ENCODE measurements around the gene ITGAL. TPM values are rescaled to one million over a fixed set of nuclear protein-coding genes. Genes with fewer than 3 reads are reported as not detected.

The ITGAL gene
- total and polyA plus RNA-seq, 7 donors = 0.60 to 20.7 (median 2.8) TPM

DNA sequence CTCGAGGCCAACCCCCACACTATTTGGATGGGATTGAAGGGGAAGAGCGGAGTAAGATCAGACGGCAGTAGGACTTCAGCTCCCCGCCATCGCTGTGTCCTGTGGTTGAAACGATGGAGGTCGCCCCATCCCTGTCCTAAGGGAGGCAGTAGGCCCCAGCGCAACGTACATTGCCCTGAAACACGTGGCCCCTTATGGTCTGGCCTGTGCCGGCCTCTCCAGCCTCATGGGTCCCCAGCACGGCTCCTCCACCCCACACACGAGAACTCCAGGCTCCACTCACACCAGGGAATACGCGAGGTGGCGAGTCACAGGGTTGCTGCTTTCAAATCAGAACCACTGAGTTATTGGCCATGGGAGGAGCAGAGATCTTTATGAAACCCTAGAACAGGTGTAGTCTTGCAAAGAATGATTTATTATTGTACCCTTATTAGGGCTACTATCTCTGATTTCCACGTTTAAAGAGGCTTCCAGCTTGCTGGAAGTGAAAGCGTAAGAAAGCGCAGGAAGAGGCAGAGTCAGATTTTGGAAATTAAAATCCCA, 42.0 kb upstream of the ITGAL start:
- peaks cover 0 to 21% (median 16%) of the 10 kb centered on the region in 4 donors for H3K4me1 ChIP-seq
- no peak for DNase-seq

DNA sequence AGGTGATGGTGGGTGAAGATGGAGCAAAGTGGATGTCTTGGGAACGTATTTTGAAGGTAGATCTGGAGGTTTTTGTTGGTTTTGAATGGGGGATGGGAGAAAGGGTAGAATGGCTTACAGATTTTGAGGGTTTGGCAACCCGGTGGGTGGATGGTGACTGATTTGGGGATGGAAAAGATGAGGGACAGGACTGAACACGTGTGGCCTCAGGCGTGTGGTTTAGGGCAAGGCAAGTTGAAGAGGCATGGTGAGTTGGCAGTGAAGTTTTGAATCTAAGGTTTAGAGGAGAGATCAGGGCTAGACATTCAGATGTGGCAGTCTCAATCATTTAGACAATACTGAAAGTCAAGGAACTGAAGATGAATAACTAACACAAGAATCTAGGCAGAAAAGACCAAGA, 37.7 kb upstream of the ITGAL start:
- intact Hi-C loops (cut with DNase I) = loop anchor here (5.0 kb wide), 1 partner anchor 192 kb away; no protein-coding TSS in a partner anchor
- no peaks in the 10 kb centered on the region for H3K27me3 ChIP-seq
- peaks cover 0 to 8% (median 6%) of the 10 kb centered on the region in 4 donors for H3K4me1 ChIP-seq
- DNase-seq = no peak
- WGBS, 2 donors = 73 to 88% methylated on average over 4 of the region's 4 CpGs
- H3K36me3 ChIP-seq = no peaks in the 10 kb centered on the region
- no peak overlapping the region for H3K4me3 ChIP-seq
- H3K27ac ChIP-seq = no peak overlapping the region
- no peaks in the 10 kb centered on the region for H3K9me3 ChIP-seq
- TF ChIP-seq POLR2A (IDR thresholded peaks at IDR 0.05) (no peak), POLR2AphosphoS5 (IDR thresholded peaks at IDR 0.05) (no peak), EP300 (IDR thresholded peaks at IDR 0.05) (no peak)
- TF ChIP-seq, protein P1, sequence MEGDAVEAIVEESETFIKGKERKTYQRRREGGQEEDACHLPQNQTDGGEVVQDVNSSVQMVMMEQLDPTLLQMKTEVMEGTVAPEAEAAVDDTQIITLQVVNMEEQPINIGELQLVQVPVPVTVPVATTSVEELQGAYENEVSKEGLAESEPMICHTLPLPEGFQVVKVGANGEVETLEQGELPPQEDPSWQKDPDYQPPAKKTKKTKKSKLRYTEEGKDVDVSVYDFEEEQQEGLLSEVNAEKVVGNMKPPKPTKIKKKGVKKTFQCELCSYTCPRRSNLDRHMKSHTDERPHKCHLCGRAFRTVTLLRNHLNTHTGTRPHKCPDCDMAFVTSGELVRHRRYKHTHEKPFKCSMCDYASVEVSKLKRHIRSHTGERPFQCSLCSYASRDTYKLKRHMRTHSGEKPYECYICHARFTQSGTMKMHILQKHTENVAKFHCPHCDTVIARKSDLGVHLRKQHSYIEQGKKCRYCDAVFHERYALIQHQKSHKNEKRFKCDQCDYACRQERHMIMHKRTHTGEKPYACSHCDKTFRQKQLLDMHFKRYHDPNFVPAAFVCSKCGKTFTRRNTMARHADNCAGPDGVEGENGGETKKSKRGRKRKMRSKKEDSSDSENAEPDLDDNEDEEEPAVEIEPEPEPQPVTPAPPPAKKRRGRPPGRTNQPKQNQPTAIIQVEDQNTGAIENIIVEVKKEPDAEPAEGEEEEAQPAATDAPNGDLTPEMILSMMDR (IDR thresholded peaks at IDR 0.05) = no peak

More for the DNA sequence above, 42.0 kb upstream of the ITGAL start:
- peak overlapping the region; percentile 79 to 84 (median 82) for H3K27ac ChIP-seq
- H3K9me3 ChIP-seq = no peaks in the 10 kb centered on the region
- H3K27me3 ChIP-seq = no peaks in the 10 kb centered on the region
- TF ChIP-seq POLR2A (IDR thresholded peaks at IDR 0.05) = no peak
- TF ChIP-seq, protein P1 (IDR thresholded peaks at IDR 0.05) = no peak
- TF ChIP-seq POLR2AphosphoS5 (IDR thresholded peaks at IDR 0.05) = no peak
- no peak for TF ChIP-seq EP300 (IDR thresholded peaks at IDR 0.05)
- H3K4me3 ChIP-seq = peak overlapping the region; percentile 46 to 74 (median 56)
- intact Hi-C loops (cut with DNase I) = loop anchor here (2.0 to 5.0 kb wide), 2 partner anchors 104 to 197 kb away; partner anchors contain the start of gene ZNF747
- H3K36me3 ChIP-seq = peaks cover 0 to 7% (median 0%) of the 10 kb centered on the region in 4 donors
- 59 to 61% methylated on average over 19 of the region's 19 CpGs for WGBS, 2 donors

DNA sequence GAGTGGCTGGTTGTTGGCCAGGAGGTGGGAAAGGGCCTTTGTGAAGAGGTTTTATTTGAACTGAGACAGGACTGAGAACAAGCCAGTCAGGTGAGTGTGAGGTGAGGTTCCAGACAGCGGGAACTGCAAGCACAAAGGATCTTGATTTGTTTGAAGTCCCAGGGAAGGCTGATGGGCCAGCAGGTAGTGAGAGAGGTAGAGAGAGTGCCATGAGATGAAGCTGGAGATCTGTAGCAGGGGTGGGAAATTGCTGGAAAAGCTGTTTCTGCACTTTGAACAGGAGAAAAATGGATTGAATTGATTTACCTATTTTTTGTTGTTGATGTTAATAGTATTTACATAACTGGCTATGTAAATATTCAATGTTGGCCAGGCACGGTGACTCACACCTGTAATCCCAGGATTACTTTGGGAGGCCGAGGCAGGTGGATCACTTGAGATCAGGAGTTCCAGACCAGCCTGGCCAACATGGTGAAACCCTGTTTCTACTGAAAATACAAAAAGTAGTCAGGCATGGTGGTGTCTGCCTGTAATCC, 35.0 kb upstream of the ITGAL start:
- 16 to 59% methylated on average over 3 of the region's 3 CpGs for WGBS, 2 donors

DNA sequence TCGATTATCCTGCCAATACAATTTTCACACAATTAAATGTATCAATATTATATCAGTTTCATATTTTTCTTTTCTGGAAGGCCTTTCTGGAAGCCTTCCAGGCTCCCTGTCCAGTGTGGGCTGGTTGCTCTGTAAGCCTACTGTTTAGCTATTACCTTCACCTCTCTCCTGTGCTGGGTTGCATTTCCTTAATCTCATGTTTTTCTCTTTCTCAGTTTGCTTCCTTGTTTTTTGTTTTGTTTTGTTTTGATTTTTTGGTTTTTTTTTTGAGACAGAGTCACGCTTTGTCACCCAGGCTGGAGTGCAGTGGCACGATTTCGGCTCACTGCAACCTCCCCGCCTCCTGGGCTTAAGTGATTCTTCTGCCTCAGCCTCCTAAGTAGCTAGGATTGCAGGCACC, 33.7 kb upstream of the ITGAL start:
- 89 to 94% methylated on average over 5 of the region's 5 CpGs for WGBS, 2 donors
- no peak overlapping the region for H3K27ac ChIP-seq
- no peak for DNase-seq
- H3K4me1 ChIP-seq = peaks cover 0 to 5% (median under 1%) of the 10 kb centered on the region in 4 donors
- intact Hi-C loops (cut with DNase I) = no loop called here
- H3K4me3 ChIP-seq = no peak overlapping the region
- no peaks in the 10 kb centered on the region for H3K27me3 ChIP-seq
- TF ChIP-seq POLR2A (IDR thresholded peaks at IDR 0.05) = no peak
- no peak for TF ChIP-seq POLR2AphosphoS5 (IDR thresholded peaks at IDR 0.05)
- peaks cover 0 to 12% (median 0%) of the 10 kb centered on the region in 4 donors for H3K36me3 ChIP-seq
- no peaks in the 10 kb centered on the region for H3K9me3 ChIP-seq

More for the DNA sequence above, 35.0 kb upstream of the ITGAL start:
- Histone ChIP-seq H3K4me3 (no peak overlapping the region), H3K27me3 (no peaks in the 10 kb centered on the region), H3K9me3 (no peaks in the 10 kb centered on the region), H3K27ac (no peak overlapping the region), H3K36me3 (no peaks in the 10 kb centered on the region), H3K4me1 (no peaks in the 10 kb centered on the region)
- TF ChIP-seq POLR2AphosphoS5 (IDR thresholded peaks at IDR 0.05) = no peak
- TF ChIP-seq, protein P1 (IDR thresholded peaks at IDR 0.05) = no peak
- no peak for TF ChIP-seq EP300 (IDR thresholded peaks at IDR 0.05)
- TF ChIP-seq POLR2A (IDR thresholded peaks at IDR 0.05) = no peak
- intact Hi-C loops (cut with DNase I) = no loop called here
- no peak for DNase-seq

DNA sequence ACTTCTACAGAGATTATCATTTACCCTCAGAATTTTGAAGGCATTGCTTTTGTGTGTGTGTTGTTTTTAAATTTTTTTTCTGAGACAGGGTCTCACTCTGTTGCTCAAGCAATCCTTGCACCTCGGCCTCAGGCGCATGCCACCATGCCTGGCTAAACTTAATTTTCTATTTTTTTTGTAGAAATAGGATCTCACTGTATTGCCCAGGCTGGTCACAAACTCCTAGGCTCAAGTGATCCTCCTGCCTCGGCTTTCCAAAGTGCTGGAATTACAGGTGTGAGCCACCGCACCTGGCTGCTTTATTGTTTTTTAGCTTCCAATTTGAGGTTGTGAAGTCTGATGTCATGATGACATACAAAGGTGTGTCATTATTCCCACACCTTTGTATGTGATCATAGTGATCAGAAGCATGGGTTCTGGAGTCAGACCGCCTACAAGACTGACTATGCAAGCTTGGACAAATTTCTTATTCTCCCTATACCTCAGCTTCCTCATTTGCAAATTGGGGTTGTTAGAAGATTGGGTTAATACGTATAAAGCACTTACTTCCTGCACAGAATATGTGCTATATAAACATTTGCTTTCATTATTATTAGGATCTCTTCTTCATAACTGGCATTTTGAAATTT, 32.7 kb upstream of the ITGAL start:
- Histone ChIP-seq H3K27me3 (no peaks in the 10 kb centered on the region), H3K27ac (no peak overlapping the region), H3K4me3 (no peak overlapping the region), H3K36me3 (peaks cover 0 to 19% (median 0%) of the 10 kb centered on the region in 4 donors), H3K9me3 (no peaks in the 10 kb centered on the region), H3K4me1 (peaks cover 0 to 15% (median 9%) of the 10 kb centered on the region in 4 donors)
- TF ChIP-seq POLR2AphosphoS5 (IDR thresholded peaks at IDR 0.05) (no peak), EP300 (IDR thresholded peaks at IDR 0.05) (no peak), POLR2A (IDR thresholded peaks at IDR 0.05) (no peak)
- TF ChIP-seq, protein P1 (IDR thresholded peaks at IDR 0.05) = no peak
- WGBS, 2 donors = 53 to 63% methylated on average over 6 of the region's 6 CpGs
- DNase-seq = no peak
- intact Hi-C loops (cut with DNase I) = no loop called here

All from sigmoid colon (tissue), 7 donors.